ENCODE results near the gene EPHB1.

DNA sequence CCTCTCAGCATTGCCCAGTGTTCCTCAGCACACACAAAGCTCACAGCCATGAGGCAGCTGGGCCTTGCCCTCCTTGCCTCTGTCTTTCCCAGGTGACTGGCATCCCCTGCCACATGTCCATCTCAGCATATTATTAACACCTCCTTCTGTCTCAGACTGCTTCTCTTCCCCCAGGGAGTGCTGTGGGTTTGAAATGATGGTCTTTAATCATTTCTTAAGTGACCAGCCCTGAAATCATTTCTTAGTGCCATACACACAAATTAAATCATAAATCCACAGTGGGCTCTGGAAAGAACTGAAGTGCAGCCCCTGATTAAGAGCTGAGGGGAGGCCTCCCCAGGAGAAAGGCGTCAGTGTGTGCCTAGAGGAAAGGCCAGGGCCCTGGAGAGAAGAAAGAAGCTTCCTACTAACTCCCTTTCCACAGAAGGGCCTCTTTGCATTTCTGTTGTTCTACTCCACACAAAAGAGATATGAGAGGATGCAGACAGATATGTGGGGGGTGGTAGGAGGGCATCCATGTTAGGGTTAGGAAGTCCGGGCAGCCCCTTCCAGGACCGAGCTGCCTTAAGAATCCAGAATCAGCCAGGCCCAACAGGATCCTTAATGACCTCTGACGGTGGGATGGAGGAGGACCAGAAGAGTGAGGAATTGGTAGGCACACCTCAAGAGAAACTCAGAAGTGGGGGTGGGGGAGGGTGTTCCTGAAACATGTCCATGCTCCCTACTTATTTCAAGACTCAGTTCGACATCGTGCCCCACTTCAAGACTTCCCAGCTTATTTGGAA lies 290.8 kb downstream of the EPHB1 start:
- TF ChIP-seq, protein P1, sequence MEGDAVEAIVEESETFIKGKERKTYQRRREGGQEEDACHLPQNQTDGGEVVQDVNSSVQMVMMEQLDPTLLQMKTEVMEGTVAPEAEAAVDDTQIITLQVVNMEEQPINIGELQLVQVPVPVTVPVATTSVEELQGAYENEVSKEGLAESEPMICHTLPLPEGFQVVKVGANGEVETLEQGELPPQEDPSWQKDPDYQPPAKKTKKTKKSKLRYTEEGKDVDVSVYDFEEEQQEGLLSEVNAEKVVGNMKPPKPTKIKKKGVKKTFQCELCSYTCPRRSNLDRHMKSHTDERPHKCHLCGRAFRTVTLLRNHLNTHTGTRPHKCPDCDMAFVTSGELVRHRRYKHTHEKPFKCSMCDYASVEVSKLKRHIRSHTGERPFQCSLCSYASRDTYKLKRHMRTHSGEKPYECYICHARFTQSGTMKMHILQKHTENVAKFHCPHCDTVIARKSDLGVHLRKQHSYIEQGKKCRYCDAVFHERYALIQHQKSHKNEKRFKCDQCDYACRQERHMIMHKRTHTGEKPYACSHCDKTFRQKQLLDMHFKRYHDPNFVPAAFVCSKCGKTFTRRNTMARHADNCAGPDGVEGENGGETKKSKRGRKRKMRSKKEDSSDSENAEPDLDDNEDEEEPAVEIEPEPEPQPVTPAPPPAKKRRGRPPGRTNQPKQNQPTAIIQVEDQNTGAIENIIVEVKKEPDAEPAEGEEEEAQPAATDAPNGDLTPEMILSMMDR (IDR thresholded peaks at IDR 0.05; ENCODE audit: poor library complexity, severe bottlenecking), result no peak
- TF ChIP-seq POLR2AphosphoS5 (IDR thresholded peaks at IDR 0.05) (no peak), RAD21 (conservative IDR thresholded peaks at IDR 0.05) (no peak), EZH2 (IDR thresholded peaks at IDR 0.05; ENCODE audit: borderline replicate concordance, insufficient read depth, low read length, poor library complexity, severe bottlenecking) (no peak)
